HL-60 (cell line): ENCODE data around the gene POLR2A.
A peak's percentile ranks its signal among the peaks of the same experiment; 100 is the strongest.

ENCODE experiments used
- DNase-seq, 2 experiments: peaks; one replicate each; pipeline ENCODE4 v3.0.0-alpha.2; 2010 to 2020; ENCODE audit warnings: low read depth in 1 of 2, low spot score in 1 of 2
- H3K27ac ChIP-seq: fragments of 250-450 bp; sonication (Bioruptor Pico); replicated peaks from 2 replicates; pipeline ENCODE4 v1.5.1; 2020; ENCODE audit warnings: mild to moderate bottlenecking, moderate library complexity
- H3K27me3 ChIP-seq: fragments of 250-450 bp; sonication (Bioruptor Pico); 2 replicates; pipeline ENCODE4 v1.5.1; 2021; ENCODE audit warnings: mild to moderate bottlenecking, moderate library complexity; ENCODE audit not compliant: insufficient read depth, poor library complexity, severe bottlenecking
- H3K4me3 ChIP-seq: replicated peaks from 2 replicates; pipeline ENCODE4 v1.5.1; 2011; ENCODE audit warnings: mild to moderate bottlenecking, control low read depth, low read length; ENCODE audit not compliant: insufficient read depth
- GABPA ChIP-seq: IDR thresholded peaks from 2 replicates; pipeline ENCODE4 v1.6.1; 2012; ENCODE audit warnings: low read depth
- POLR2AphosphoS5 ChIP-seq: IDR thresholded peaks from 2 replicates; pipeline ENCODE4 v1.6.1; 2012; ENCODE audit warnings: low read depth
- SPI1 ChIP-seq: IDR thresholded peaks from 2 replicates; pipeline ENCODE4 v1.6.1; 2012; ENCODE audit warnings: low read depth, mild to moderate bottlenecking, borderline replicate concordance
- TF ChIP-seq, protein P1 (sequence below): IDR thresholded peaks from 2 replicates; pipeline ENCODE4 v1.6.1; 2012; ENCODE audit warnings: low read depth; ENCODE audit not compliant: insufficient replicate concordance
- TF ChIP-seq, protein P2 (sequence below): IDR thresholded peaks from one replicate; pipeline ENCODE4 v1.5.1; 2011; ENCODE audit warnings: low read length, control low read depth, inconsistent platforms; ENCODE audit not compliant: insufficient read depth

Gene POLR2A

DNA sequence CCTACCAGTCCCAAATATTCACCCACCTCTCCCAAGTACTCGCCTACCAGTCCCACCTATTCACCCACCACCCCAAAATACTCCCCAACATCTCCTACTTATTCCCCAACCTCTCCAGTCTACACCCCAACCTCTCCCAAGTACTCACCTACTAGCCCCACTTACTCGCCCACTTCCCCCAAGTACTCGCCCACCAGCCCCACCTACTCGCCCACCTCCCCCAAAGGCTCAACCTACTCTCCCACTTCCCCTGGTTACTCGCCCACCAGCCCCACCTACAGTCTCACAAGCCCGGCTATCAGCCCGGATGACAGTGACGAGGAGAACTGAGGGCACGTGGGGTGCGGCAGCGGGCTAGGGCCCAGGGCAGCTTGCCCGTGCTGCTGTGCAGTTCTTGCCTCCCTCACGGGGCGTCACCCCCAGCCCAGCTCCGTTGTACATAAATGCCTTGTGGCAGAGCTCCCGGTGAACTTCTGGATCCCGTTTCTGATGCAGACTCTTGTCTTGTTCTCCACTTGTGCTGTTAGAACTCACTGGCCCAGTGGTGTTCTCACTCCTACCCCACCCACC is 29.8 kb downstream of the POLR2A start:
- H3K27ac ChIP-seq = no peak overlapping the region
- TF ChIP-seq, protein P1, sequence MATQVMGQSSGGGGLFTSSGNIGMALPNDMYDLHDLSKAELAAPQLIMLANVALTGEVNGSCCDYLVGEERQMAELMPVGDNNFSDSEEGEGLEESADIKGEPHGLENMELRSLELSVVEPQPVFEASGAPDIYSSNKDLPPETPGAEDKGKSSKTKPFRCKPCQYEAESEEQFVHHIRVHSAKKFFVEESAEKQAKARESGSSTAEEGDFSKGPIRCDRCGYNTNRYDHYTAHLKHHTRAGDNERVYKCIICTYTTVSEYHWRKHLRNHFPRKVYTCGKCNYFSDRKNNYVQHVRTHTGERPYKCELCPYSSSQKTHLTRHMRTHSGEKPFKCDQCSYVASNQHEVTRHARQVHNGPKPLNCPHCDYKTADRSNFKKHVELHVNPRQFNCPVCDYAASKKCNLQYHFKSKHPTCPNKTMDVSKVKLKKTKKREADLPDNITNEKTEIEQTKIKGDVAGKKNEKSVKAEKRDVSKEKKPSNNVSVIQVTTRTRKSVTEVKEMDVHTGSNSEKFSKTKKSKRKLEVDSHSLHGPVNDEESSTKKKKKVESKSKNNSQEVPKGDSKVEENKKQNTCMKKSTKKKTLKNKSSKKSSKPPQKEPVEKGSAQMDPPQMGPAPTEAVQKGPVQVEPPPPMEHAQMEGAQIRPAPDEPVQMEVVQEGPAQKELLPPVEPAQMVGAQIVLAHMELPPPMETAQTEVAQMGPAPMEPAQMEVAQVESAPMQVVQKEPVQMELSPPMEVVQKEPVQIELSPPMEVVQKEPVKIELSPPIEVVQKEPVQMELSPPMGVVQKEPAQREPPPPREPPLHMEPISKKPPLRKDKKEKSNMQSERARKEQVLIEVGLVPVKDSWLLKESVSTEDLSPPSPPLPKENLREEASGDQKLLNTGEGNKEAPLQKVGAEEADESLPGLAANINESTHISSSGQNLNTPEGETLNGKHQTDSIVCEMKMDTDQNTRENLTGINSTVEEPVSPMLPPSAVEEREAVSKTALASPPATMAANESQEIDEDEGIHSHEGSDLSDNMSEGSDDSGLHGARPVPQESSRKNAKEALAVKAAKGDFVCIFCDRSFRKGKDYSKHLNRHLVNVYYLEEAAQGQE = no peak
- TF ChIP-seq SPI1 (no peak), POLR2AphosphoS5 (no peak), GABPA (no peak)
- TF ChIP-seq, protein P2, sequence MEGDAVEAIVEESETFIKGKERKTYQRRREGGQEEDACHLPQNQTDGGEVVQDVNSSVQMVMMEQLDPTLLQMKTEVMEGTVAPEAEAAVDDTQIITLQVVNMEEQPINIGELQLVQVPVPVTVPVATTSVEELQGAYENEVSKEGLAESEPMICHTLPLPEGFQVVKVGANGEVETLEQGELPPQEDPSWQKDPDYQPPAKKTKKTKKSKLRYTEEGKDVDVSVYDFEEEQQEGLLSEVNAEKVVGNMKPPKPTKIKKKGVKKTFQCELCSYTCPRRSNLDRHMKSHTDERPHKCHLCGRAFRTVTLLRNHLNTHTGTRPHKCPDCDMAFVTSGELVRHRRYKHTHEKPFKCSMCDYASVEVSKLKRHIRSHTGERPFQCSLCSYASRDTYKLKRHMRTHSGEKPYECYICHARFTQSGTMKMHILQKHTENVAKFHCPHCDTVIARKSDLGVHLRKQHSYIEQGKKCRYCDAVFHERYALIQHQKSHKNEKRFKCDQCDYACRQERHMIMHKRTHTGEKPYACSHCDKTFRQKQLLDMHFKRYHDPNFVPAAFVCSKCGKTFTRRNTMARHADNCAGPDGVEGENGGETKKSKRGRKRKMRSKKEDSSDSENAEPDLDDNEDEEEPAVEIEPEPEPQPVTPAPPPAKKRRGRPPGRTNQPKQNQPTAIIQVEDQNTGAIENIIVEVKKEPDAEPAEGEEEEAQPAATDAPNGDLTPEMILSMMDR = no peak
- no peak for DNase-seq

DNA sequence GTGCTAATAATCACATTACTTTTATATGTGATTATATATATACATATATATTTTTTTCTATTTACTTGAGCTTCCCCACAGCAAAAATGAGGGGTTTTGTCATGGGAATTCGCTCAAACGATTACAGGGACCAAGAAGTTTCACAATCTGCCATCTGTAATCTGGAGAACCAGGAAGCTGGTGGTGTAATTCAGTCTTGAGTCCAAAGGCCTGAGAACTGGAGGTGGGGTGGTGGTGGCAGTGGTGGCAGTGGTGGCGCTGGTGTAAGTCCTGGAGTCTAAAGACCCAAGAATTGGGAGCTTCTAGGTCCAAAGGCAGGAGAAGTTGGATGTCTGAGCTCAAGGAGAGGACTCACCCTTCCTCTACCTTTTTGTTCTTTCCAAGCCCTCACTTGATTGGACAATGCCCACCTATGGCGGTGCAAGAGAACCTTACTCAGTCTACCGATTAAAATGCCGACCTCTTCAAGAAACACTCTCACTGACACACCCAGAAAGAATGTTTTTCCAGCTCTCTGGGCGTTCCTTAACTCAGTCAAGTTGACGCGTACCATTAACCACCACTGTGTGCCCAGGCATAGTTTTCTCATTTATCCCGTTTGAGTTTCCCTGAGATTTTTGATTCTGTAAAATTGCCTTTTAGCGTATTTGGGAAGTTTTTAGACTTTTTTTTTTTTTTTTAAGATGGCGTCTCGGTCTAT is 31.9 kb downstream of the POLR2A start:
- DNase-seq = peak in 1 of 2 experiments; percentile 34
- TF ChIP-seq GABPA = no peak
- no peak for TF ChIP-seq POLR2AphosphoS5
- TF ChIP-seq, protein P2 = no peak
- TF ChIP-seq SPI1 = no peak
- TF ChIP-seq, protein P1 = no peak
- Histone ChIP-seq H3K27me3 (no peaks in the 10 kb centered on the region), H3K27ac (no peak overlapping the region), H3K4me3 (no peak overlapping the region)

More for the DNA sequence above, 29.8 kb downstream of the POLR2A start:
- no peaks in the 10 kb centered on the region for H3K27me3 ChIP-seq
- no peak overlapping the region for H3K4me3 ChIP-seq

DNA sequence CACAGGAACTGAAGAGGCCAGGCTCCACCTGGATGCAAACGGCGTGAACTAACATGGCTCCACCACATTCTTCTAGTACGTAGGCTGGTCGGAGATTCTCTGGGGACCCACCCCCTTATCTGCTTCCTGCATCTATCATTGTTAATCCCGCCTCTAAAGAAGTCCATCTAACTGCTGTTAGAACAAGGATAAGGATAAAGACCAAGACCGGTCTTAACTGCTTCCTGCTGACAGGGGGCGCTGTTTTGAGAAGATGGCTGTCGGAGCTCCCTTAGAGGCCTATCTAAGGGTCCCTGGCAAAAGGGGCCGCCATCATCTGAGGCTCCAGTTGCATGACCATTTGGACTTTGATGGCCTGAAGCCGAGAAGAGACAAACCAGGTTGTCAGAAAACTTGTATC is 38.9 kb downstream of the POLR2A start:
- Histone ChIP-seq H3K27ac (no peak overlapping the region), H3K27me3 (no peaks in the 10 kb centered on the region), H3K4me3 (no peak overlapping the region)
- peak in 1 of 2 experiments; percentile 14 for DNase-seq
- TF ChIP-seq SPI1 = no peak
- TF ChIP-seq POLR2AphosphoS5 = no peak
- TF ChIP-seq, protein P2 = no peak
- TF ChIP-seq GABPA = no peak
- TF ChIP-seq, protein P1 = no peak
